Measurements from ENCODE around the gene CTBP2.
"Not testable (repeated sequence)": the region's sequence is repeated elsewhere in the genome, so short reads cannot be mapped to it uniquely, and the experiment has no call there.

The CTBP2 gene

DNA sequence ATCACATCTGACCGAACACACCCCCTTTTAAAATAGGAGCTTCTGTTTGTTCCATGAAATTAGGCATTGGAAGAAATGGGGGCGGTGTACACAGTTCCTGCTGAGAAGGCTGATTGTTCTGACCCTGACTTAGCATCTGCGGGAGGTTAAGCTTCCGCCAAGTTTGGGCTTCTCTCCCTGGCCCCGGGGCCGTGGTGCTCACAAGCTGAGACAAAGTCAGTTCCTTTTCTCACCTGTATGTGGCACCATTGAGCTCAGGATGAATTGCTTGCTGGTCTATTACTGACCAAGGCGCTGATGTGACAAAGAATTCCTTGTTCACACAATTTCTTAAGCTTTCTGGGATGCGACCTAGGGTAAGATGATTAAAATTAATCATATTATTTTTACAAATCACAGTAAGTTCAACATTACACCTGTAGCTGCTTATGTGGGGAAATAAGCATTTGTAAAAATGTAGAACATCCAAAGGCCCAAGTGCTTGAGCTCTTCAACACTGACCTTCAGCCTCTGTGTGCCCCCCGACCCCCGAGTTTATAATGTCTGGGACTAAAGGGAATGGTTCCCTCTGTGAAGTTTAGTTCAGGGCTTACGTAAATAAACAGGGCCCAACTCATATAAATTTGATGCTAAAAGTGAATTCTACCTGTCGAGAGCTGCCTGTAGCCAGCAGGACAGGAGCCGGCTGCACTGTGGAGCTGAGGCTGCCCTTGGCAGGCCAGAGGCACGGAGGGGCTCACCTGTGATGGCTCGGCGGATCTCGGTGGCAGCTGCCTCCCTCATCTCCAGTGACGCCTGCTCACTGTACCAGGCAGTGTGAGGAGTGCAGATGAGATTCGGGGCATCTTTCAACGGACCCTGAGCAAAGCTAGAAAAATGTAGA, 167.7 kb downstream of the CTBP2 start:
- DNase-seq = peak; percentile 58

DNA sequence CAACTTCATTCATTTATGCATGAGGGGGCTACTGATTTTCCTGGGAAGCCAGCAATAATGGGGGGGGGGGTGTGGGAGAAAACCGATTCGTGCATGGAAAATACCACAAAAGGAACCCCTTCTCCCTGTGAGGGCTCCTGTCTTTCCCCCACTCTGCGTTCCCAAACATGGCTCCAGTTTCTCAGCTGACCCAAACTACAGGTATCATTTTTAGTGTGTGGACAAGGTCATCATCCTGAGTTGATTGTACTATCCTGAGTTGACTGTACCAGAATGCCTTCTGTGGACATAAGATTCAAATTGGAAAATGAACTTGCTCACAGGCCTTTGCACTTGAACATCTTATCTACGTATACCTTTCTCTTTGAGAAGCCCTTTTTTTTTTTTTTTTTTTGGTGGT, 168.5 kb downstream of the CTBP2 start:
- no peak for DNase-seq

DNA sequence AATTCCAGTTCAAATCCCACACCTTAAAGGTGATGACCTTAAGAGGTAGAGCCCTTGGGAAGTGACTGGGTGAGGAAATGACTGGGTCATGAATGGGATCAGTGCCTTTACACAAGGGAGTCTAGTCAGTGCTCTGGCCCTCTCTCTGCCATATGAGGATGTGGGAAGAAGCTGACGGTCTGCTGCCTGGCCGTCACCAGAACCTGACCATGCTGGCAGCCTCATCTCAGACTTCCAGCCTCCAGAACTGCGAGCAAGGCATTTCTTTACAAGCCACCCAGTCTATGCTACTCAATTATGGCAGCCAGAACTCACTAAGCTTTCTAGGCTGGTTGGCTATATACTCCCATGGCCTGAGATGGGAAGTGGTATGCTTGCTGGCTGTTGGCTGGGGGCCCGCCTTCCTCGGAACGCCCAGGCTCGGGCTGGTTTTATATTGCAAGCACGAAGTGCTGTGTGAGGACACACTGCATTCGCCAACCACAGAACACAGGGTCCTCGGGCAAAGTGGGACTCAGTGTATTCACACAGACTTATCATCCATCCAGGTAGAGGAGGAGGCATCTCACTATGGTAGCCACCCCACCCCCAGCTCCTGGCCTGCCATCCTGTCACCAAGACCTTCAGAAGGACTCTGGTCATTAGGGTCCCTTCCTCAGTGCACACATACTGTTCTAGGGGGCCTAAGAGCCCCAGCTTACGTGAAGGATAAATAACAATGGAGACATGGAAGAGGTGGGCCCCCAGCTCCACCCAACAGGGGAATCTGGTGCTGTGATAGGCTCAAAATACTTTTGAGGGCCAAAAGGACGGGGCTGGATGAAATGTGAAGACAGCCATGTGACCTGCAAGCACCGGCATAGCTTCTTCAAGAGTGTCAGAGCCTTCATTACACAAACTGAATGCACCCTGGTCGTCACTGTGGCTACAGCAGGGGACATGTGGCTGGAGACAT, 169.4 kb downstream of the CTBP2 start:
- DNase-seq = no peak

DNA sequence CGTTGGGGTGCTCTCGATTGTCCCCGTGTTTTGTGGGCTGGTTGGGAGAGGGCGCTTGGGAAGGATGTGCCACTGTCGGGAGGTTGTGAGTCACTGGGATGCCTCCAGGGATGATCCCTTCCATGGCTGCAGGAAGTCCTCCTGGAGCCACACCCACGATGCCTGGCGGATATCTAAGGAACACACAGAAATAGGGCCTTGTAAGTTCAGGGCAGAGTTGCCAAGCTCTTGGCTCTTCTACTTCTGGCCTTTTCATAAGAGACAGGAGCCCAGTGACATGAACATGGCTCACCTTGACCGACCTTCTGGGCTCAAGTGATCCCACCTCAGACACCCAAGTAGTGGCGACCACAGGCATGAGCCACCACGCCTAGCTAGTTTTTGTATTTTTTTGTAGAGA, 170.8 kb downstream of the CTBP2 start:
- DNase-seq = peak; percentile 19

DNA sequence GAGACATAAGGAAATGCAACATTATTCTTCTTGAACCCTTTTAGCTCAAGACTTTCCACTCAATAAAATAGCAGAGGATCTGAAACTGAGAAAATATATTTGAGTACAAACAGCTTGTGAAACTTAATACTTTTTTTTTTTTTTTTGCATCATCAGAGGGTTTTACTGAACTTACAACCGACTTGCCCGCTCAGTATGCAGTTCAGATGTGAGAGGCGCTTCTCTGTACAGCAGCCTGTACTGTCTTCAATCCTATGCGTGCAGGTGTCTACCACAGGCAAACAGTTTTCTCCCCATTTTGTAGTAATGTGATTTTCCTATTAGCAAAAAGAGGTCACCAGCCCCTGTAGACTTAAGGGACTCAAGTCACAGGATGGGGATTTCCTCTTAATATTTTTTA, 171.6 kb downstream of the CTBP2 start:
- DNase-seq = not testable (repeated sequence)

DNA sequence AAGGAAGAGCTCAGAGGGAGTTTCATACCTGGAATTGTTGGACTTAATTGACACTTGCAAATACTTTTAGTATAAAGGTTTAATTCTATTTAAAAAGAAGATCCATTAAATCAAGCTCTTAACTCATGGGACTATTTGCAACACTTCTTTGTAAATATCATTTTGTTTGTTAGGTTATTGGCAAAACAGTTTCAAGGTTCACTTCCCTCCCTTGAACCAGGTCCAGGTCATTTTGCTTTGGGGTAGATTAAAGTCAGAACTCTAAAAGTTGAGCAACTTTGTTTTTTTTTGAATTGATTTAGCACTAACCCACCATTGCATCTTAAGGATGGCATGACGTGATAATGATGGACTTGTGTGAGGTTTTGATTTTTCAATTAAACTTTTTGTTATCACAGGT, 172.6 kb downstream of the CTBP2 start:
- DNase-seq = no peak

DNA sequence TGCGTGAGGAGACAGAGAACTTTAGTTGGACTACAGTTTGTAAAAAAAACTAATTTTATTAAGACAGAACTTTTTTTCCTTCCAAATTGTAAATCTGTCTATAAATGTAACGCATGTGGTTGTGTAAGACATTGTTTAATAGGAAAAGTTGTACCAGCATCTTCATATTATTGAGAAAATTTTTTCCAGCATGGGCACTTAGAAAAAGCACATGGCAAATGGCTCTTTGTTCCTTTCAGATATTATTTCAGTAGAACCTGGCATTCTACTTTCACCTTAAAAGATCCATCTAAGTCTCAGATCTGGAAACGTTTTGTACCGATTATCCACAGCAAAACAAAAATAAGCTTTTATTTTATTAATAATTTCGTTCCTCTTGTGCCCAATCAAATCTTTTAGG, 175.2 kb downstream of the CTBP2 start:
- DNase-seq = no peak

DNA sequence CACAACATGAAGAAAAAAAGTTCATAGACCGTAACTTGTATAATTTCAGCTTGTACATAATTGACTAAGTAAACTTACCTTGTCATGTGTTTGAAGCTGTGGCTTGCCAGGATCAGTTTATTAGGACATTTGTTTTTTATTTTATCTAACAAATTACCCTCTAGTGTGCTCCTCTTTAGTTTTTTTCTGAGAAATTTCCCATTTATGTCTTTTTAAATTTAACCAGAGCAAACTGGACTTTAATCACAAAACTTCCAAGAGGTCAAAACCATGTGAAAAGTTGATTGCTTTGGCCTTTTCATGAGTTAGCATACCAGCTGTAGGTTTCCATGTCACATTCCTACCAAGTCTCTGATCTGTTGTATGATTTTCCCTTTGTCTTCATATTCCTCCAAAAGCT, 176.0 kb downstream of the CTBP2 start:
- no peak for DNase-seq

DNA sequence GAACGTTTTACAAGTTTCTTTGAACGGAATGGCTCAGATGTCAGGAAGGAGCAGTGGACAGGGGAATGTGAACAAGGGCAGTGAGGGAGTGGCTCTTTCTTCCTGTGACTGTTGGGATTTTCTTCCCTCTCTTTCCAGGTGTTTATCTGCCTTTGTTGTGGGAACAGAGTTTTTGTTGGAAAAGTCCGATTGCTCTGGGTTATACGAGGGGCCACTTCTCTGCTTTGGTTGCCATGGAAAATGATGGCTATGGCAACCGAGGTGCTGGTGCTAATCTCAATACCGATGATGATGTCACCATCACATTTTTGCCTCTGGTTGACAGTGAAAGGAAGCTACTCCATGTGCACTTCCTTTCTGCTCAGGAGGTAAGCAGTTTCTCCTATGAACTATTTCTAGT, 177.0 kb downstream of the CTBP2 start:
- peak; percentile 16 for DNase-seq

DNA sequence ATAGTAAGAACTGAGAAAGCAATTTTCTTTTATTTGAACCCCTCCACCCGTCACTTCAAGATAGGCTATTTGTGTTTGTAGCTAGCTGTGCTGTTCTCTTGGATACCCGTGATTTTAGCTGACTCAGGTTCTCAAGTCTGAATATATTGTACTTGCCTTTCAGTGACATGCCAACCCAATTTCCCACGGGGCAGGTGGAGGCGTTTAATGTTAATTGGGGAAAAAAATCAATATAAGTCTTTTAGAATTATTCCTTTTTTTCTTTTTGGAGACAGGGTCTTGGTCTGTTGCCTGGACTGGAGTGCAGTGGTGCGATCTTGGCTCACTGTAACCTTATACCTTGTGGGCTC, 182.0 kb downstream of the CTBP2 start:
- DNase-seq = no peak

DNA sequence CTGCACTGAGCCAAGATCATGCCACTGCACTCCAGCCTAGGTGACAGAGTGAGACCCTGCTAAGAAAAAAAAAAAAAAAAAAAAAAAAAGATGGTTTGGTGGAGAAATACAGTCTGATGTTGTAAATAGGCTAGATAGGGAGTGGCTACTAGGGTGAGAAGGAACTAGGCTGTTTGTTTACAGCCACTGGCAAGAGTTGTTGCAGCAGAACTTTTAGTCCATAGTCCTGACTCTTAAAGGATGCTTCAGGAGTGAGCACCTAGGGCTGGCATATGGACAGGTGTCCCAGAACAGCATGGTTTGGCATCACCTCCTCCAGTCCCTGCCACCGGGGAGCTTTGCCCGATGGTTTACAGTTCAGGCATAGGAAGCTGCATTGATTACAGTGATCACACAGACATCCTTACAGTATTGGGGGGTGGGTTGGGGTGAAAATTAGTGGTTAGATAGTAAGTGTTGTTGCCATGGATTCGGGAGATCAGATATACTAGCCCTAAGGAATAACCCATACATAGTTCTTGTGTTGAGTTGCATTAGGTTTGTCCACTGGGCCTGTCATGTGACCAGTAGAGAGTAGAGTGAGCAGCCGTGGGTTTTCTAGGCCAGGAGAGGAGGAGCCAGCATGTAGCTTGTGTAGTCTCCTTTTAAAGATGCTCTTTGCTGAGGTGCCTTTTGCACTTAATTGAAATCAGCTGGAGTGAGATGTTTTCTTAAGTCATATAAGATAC, 182.6 kb downstream of the CTBP2 start:
- no peak for DNase-seq

DNA sequence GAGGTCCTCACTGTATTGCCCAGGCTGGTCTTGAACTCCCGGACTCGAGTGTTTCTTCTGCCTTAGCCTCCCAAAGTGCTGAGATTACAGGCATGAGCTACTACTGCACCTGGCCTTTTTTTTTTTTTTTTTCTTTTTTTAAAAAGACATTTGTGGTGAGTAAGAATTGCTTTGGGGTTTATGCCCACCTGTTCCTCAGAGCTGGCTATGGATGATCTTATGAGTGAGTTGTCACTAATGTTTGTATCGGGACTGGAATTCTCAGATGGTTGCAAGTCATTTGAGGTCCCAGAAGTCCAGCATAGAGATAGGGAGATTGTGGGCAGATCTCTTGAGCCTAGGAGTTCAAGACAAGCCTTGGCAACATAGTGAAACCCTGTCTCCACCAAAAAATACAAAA, 183.2 kb downstream of the CTBP2 start:
- DNase-seq = no peak

DNA sequence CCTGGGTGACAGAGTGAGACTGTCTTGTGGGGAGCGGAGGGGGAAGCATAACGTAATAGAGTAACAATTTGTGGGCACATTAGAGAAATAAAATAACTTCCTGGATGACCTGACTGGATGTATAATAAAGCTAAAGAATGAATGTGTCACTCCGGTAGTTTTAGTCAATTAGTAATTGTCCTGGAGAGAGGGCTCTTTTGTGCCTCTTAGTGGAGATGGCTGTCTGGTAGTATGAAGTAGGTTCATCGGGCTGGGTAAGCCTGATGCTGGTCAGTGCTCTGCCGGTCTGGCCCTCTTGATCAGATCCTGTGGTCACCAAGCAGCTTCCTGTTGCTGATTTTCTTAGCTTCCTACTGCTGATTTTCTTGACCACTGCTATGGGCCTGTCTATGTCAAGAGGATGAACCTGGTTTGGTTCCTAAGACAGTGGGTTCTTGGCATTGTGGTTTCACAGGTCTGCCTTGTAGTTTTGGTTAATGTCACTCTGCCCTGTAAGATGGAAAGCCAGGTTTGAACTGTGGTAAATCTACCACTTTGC, 184.3 kb downstream of the CTBP2 start:
- no peak for DNase-seq

DNA sequence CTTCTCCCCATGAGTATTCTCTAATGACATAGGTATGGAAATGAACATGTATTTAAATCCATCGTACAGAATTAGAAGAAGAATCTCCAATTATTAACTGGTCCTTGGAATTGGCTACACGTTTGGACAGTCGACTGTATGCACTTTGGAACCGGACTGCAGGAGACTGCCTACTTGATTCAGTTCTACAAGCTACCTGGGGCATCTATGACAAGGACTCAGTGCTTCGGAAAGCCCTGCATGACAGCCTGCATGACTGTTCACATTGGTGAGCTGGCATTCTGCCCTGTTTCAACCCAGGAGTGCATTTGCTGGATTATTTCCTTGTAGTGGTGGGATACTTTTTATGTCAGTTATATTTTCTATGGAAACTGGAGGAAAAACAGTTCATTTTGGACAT, 186.2 kb downstream of the CTBP2 start:
- DNase-seq = no peak

DNA sequence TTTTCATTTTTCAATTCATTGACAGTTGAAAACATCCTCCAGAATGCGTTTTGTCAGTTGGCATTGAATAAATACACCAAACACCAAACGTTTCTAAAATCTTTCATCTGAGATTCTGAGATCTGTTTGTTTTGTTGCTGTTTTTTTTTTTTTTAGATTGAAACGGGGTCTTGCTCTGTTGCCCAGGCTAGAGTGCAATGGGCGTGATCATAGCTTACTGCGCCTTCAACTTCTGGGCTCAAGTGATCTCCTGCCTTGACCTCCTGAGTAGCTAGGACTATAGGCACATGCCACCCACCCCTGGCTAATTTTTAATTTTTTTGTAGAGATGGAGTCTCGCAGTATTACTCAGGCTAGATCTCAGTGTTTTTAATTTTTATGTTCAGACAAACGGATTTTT, 187.7 kb downstream of the CTBP2 start:
- DNase-seq = no peak

DNA sequence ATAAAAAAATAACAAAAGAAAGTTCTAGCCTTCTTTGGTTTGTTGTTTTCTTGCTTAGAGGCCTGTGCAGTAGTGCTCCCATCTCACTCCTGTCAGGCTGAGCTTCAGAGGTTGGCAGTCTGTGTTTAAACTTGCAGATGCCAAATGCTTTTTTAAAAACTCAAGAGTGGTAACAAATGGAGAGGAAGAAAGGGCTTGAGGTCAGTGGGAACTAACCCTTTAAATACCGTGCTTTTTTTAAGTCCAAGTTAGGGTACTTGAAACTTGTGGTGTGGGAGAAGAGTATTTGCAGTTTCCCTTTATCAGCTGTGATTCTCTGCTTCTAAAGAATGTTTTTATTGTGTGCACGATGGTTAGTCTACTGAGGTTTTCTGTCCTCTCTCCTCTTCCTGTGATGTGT, 189.1 kb downstream of the CTBP2 start:
- no peak for DNase-seq

DNA sequence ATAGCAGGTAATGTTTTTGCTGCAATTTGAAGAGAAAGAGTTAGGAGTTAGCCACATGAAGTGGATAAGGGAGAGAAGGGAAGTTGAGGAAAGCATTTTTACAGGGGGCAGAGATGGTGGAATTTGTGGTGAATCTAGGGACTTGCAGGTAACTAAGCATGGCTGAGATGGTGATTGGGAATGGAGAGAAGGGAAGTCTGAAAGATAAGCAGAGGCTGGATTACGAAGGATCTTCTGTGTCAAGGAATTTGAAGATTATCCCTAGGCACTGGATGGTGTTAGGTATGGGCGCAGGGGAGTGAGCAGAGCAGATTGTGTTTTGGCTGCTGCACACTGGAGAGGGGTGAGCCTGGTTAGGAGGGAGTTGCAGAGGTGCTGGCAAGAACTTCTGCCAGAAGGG, 193.1 kb downstream of the CTBP2 start:
- DNase-seq = no peak

DNA sequence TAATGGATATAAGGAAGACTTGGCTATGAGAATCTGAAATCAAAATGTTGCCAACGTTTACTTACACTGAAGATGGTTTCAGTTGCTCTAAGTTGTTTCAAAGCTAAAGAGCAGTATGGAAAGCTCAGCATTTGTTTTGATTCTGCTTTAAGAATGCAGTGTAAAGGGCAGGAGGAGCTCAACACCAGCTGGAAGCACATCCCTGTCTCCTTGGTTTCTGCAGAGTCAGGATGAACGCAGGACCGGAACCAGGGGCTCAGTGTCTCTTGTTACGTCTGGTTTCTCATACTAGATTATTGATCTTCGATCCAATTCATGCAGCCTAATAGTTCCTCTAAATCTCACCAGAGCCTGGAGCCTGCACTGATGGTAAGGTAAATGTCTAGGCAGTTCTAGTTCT, 194.4 kb downstream of the CTBP2 start:
- no peak for DNase-seq

DNA sequence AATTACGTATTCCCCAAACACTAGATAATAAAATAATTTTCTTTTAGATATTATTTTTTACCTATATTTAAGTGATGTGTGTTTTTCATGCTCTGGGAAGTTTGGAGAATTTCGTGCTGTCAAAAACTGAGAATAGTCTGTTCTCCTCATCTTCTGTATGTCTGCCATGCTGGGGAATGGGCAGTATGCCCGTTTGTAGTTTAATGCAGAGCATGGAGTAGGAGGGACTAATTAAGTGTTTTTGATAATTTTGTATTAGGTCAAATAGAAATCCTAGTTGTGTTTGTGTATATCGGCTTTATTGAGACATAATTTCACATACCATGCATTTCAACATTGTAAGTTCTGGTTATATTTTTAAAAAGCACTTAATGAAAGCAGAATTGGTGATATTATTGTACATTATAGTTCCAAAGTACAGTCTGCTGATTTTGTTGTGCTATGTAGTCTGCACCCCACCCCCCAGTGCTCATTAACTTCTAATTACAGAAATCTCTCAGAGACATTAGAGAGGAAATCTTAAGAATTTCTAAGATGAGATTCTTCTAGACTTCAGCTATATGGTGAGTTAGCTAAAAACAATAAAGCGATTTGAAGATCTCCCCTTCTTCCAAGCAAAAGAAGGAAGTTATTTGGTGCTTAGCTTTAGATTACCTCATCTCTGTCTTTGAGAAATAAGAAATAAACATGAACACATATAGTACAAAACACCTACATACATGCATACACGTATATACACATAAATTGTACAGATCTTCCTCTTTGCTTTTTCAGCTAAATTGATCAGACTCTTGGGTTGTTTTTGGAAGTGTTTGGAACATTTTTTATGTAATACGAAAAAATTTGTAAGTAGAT, 196.3 kb downstream of the CTBP2 start:
- no peak for DNase-seq

DNA sequence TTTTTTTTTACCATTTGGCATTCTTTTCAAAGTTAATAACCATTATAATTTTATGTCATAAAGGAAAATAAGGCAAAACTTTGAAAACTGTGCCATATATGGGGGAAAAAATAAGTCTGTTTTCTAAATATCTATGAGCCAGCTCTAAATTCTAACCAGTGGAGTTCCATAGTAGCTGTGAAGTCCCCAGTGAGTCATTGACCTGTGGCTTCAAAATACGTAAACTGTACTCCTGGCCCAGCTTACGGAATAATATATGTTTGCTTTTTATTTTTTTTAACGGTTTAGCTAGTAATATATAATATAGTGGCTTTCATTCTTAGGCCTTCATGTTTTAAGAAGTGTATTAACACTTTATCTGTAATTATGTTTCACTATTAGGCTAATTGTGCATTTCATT, 197.9 kb downstream of the CTBP2 start:
- peak; percentile 13 for DNase-seq

DNA sequence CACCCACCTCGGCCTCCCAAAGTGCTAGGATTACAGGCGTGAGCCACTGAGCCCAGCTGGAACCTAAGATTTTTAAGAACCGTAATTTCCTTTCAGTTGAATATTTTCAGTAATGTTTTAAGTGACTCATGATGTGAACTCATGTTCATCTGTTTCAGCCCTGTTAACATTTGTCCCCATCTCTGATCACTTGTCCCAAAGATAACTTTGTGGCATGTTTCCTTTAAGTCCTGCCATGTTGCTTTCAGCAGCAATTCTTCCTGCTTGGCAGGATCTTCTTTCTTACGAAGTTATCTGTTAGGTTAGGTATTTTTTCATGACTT, 199.2 kb downstream of the CTBP2 start:
- no peak for DNase-seq

DNA sequence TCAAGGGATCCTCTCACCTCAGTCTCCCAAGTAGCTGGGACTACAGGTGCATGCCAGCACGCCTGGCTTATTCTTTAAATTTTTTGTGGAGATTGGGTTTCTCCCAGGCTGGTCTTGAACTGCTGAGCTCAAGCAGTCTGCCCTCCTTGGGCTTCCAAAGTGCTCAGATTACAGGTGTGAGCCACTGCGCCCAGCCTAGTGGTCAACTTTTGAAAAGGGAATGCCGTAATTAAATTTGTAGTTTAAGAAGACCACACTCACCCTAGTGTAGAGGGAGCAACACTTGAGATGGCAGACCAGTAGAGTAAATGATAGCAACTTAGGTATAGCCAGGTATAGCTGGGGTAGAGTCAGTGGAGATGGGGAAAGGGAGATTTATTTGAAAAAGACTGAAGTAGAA, 200.8 kb downstream of the CTBP2 start:
- no peak for DNase-seq
